ENCODE results near the gene NUAK1.

The NUAK1 gene

GRCh38 chr12:106133136-106134087, 5.3 kb downstream of the NUAK1 start:
- DNase-seq (ENCODE audit: low read depth), result no peak
- no peak overlapping the region for H3K4me3 ChIP-seq (ENCODE audit: control insufficient read depth, low read depth, low read length)
- TF ChIP-seq CTCF (IDR thresholded peaks at IDR 0.05; ENCODE audit: control insufficient read depth, insufficient read depth, low read depth, low read length, missing control alignments), result no peak

GRCh38 chr12:106132175-106133135, 6.3 kb downstream of the NUAK1 start:
- no peak for DNase-seq (ENCODE audit: low read depth)
- no peak for TF ChIP-seq CTCF (IDR thresholded peaks at IDR 0.05; ENCODE audit: control insufficient read depth, insufficient read depth, low read depth, low read length, missing control alignments)
- H3K4me3 ChIP-seq (ENCODE audit: control insufficient read depth, low read depth, low read length), result no peak overlapping the region

- H3K4me3 ChIP-seq (ENCODE audit: control insufficient read depth, low read depth, low read length), result no peak overlapping the region
- no peak for TF ChIP-seq CTCF (IDR thresholded peaks at IDR 0.05; ENCODE audit: control insufficient read depth, insufficient read depth, low read depth, low read length, missing control alignments)
- DNase-seq (ENCODE audit: low read depth), result no peak
Measured at GRCh38 chr12:106131676-106132075, 7.1 kb downstream of the NUAK1 start.

GRCh38 chr12:106130474-106131113, 8.2 kb downstream of the NUAK1 start:
- TF ChIP-seq CTCF (IDR thresholded peaks at IDR 0.05; ENCODE audit: control insufficient read depth, insufficient read depth, low read depth, low read length, missing control alignments), result no peak
- H3K4me3 ChIP-seq (ENCODE audit: control insufficient read depth, low read depth, low read length), result no peak overlapping the region
- DNase-seq (ENCODE audit: low read depth), result no peak

GRCh38 chr12:106128585-106129328, 10.0 kb downstream of the NUAK1 start:
- no peak for DNase-seq (ENCODE audit: low read depth)
- TF ChIP-seq CTCF (IDR thresholded peaks at IDR 0.05; ENCODE audit: control insufficient read depth, insufficient read depth, low read depth, low read length, missing control alignments), result no peak
- no peak overlapping the region for H3K4me3 ChIP-seq (ENCODE audit: control insufficient read depth, low read depth, low read length)

All from AG09309 (cell line).